ENCODE measurements around the gene TPST1. TPM values are rescaled to one million over a fixed set of nuclear protein-coding genes. Genes with fewer than 3 reads are reported as not detected.

TPST1 gene
- total RNA-seq, 1 experiment from 2014 or later: 15.0 TPM

- Mint-ChIP-seq H3K4me3 (no peak overlapping the region), H3K27ac (no peak overlapping the region; the same call in 1 of the 2 replicates), H3K27me3 (ENCODE audit: low read depth) (no peaks in the 10 kb centered on the region), H3K36me3 (no peaks in the 10 kb centered on the region), H3K4me1 (peaks cover 13% of the 10 kb centered on the region), H3K9me3 (no peaks in the 10 kb centered on the region)
- POLR2A ChIA-PET: no interaction called here
- CTCF ChIA-PET: no interaction called here
- ATAC-seq (no peak), DNase-seq (ENCODE audit: low spot score) (no peak)
- TF ChIP-seq ATF3 (CRISPR knock-in tag; conservative IDR thresholded peaks at IDR 0.05) (no peak), TP53 (CRISPR knock-in tag; IDR thresholded peaks at IDR 0.05) (no peak), ZNF512 (CRISPR knock-in tag; IDR thresholded peaks at IDR 0.05; ENCODE audit: borderline replicate concordance) (no peak), MLX (CRISPR knock-in tag; IDR thresholded peaks at IDR 0.05) (no peak), FOXJ3 (CRISPR knock-in tag; IDR thresholded peaks at IDR 0.05; ENCODE audit: borderline replicate concordance) (no peak), ZSCAN18 (CRISPR knock-in tag; IDR thresholded peaks at IDR 0.05) (no peak), ERG (CRISPR knock-in tag; IDR thresholded peaks at IDR 0.05) (no peak), ATF1 (CRISPR knock-in tag; IDR thresholded peaks at IDR 0.05) (no peak), SMAD3 (CRISPR knock-in tag; IDR thresholded peaks at IDR 0.05; ENCODE audit: borderline replicate concordance) (no peak), ZNF121 (CRISPR knock-in tag; IDR thresholded peaks at IDR 0.05) (no peak)
- TF ChIP-seq, protein P1, sequence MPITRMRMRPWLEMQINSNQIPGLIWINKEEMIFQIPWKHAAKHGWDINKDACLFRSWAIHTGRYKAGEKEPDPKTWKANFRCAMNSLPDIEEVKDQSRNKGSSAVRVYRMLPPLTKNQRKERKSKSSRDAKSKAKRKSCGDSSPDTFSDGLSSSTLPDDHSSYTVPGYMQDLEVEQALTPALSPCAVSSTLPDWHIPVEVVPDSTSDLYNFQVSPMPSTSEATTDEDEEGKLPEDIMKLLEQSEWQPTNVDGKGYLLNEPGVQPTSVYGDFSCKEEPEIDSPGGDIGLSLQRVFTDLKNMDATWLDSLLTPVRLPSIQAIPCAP (CRISPR knock-in tag; IDR thresholded peaks at IDR 0.05): no peak
- TF ChIP-seq, protein P2, sequence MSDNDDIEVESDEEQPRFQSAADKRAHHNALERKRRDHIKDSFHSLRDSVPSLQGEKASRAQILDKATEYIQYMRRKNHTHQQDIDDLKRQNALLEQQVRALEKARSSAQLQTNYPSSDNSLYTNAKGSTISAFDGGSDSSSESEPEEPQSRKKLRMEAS (CRISPR knock-in tag; IDR thresholded peaks at IDR 0.05): no peak
These were observed 51.1 kb downstream of the TPST1 start for GRCh38 chr7:66256281-66256680.

GRCh38 chr7:66257481-66257880 is 52.3 kb downstream of the TPST1 start:
- no peak for TF ChIP-seq HMGA2 (CRISPR knock-in tag; IDR thresholded peaks at IDR 0.05)
- TF ChIP-seq ZBTB21 (CRISPR knock-in tag; IDR thresholded peaks at IDR 0.05; ENCODE audit: borderline replicate concordance): no peak
- no peak for TF ChIP-seq ZNF317 (CRISPR knock-in tag; IDR thresholded peaks at IDR 0.05; ENCODE audit: borderline replicate concordance, low read depth)
- no peak for TF ChIP-seq ZNF671 (CRISPR knock-in tag; IDR thresholded peaks at IDR 0.05)
- TF ChIP-seq TP53 (CRISPR knock-in tag; IDR thresholded peaks at IDR 0.05): no peak
- no peak for TF ChIP-seq ETV6 (CRISPR knock-in tag; IDR thresholded peaks at IDR 0.05)
- TF ChIP-seq FOXP1 (CRISPR knock-in tag; IDR thresholded peaks at IDR 0.05; ENCODE audit: borderline replicate concordance): no peak
- TF ChIP-seq TCF7 (CRISPR knock-in tag; IDR thresholded peaks at IDR 0.05; ENCODE audit: low read depth): no peak
- no peak for TF ChIP-seq FOXK1 (CRISPR knock-in tag; IDR thresholded peaks at IDR 0.05)
- TF ChIP-seq GTF2I (CRISPR knock-in tag; conservative IDR thresholded peaks at IDR 0.05): no peak
- TF ChIP-seq NR1H2 (CRISPR knock-in tag; IDR thresholded peaks at IDR 0.05): no peak
- no peak for TF ChIP-seq NR2C2 (CRISPR knock-in tag; IDR thresholded peaks at IDR 0.05)
- TF ChIP-seq JUN (CRISPR knock-in tag; IDR thresholded peaks at IDR 0.05): no peak
- TF ChIP-seq ZNF396 (CRISPR knock-in tag; IDR thresholded peaks at IDR 0.05; ENCODE audit: borderline replicate concordance): no peak
- TF ChIP-seq ZNF138 (CRISPR knock-in tag; conservative IDR thresholded peaks at IDR 0.05): no peak
- no peak for TF ChIP-seq NR3C1 (CRISPR knock-in tag; conservative IDR thresholded peaks at IDR 0.05; ENCODE audit: low read depth)
- TF ChIP-seq, protein P1 (CRISPR knock-in tag; IDR thresholded peaks at IDR 0.05): no peak
- no peak for TF ChIP-seq ZNF512 (CRISPR knock-in tag; IDR thresholded peaks at IDR 0.05; ENCODE audit: borderline replicate concordance)
- Mint-ChIP-seq H3K27ac (no peak overlapping the region), H3K36me3 (no peaks in the 10 kb centered on the region), H3K27me3 (ENCODE audit: low read depth) (no peaks in the 10 kb centered on the region), H3K9me3 (no peaks in the 10 kb centered on the region), H3K4me1 (peaks cover 13% of the 10 kb centered on the region), H3K4me3 (no peak overlapping the region)
- POLR2A ChIA-PET: no interaction called here
- no peak for DNase-seq (ENCODE audit: low spot score)
- CTCF ChIA-PET: no interaction called here
- no peak for ATAC-seq
